SU-DHL-6 (cell line): ENCODE results near the gene PPP1R37.

Experiments used
- H2AFZ ChIP-seq: fragments of 200-600 bp; sonication (generic); 2 replicates; pipeline ENCODE4 v1.6.1; 2014; ENCODE audit warnings: low read depth, mild to moderate bottlenecking, moderate library complexity, mixed read lengths, antibody characterized with exemption, low read length; ENCODE audit not compliant: severe bottlenecking
- H3F3A ChIP-seq: fragments of 200-600 bp; shearing (Covaris generic); 2 replicates; pipeline ENCODE4 v1.6.0; 2016; ENCODE audit warnings: antibody characterized with exemption, mild to moderate bottlenecking; ENCODE audit not compliant: insufficient read depth
- H3K27ac ChIP-seq: fragments of 200-600 bp; sonication (generic); 2 replicates; pipeline ENCODE4 v1.5.1; 2016; ENCODE audit warnings: low read depth, mild to moderate bottlenecking, low read length, moderate library complexity, mixed read lengths
- H3K27me3 ChIP-seq: fragments of 200-600 bp; sonication (generic), shearing (Covaris generic); 2 replicates; pipeline ENCODE4 v1.6.0; 2014; ENCODE audit warnings: mild to moderate bottlenecking, low read length
- H3K36me3 ChIP-seq: fragments of 200-600 bp; sonication (generic); 2 replicates; pipeline ENCODE4 v1.6.1; 2014; ENCODE audit warnings: mild to moderate bottlenecking, low read length, mixed read lengths
- H3K4me2 ChIP-seq: fragments of 300-600, 200-600 bp; shearing (Covaris generic), sonication (generic); 2 replicates; pipeline ENCODE4 v1.6.0; 2014; ENCODE audit warnings: low read length, low read depth, mild to moderate bottlenecking; ENCODE audit not compliant: poor library complexity, severe bottlenecking
- H3K4me3 ChIP-seq: fragments of 200-600 bp; sonication (generic); 2 replicates; pipeline ENCODE4 v1.5.1; 2014; ENCODE audit warnings: antibody characterized with exemption, low read length, mild to moderate bottlenecking, mixed read lengths; ENCODE audit not compliant: insufficient read depth, poor library complexity, severe bottlenecking
- H3K79me2 ChIP-seq: fragments of 200-600 bp; sonication (generic); 2 replicates; pipeline ENCODE4 v1.6.1; 2014; ENCODE audit warnings: mild to moderate bottlenecking, low read length, moderate library complexity; ENCODE audit not compliant: insufficient read depth
- H3K9ac ChIP-seq: fragments of 200-600 bp; sonication (generic); 2 replicates; pipeline ENCODE4 v1.7.0; 2014; ENCODE audit warnings: mild to moderate bottlenecking, low read length
- H3K9me2 ChIP-seq: fragments of 200-600 bp; sonication (generic); replicated peaks from 2 replicates; pipeline ENCODE4 v1.6.1; 2014; ENCODE audit warnings: low read length; ENCODE audit not compliant: insufficient read depth
- H3K9me3 ChIP-seq: fragments of 200-600 bp; sonication (generic); 2 replicates; pipeline ENCODE4 v1.6.1; 2014; ENCODE audit warnings: low read length, mixed read lengths; ENCODE audit not compliant: insufficient read depth
- H4K20me1 ChIP-seq: fragments of 200-600 bp; sonication (generic); 2 replicates; pipeline ENCODE4 v1.6.1; 2014; ENCODE audit warnings: low read depth, mild to moderate bottlenecking, antibody characterized with exemption, low read length, moderate library complexity, mixed read lengths
- CTCF ChIP-seq: fragments of 200-600 bp; sonication (generic); IDR thresholded peaks from one replicate; pipeline ENCODE4 v1.5.1; 2017; ENCODE audit warnings: antibody characterized with exemption, mild to moderate bottlenecking, low read length, moderate library complexity; ENCODE audit not compliant: insufficient read depth, poor library complexity, severe bottlenecking
- EZH2phosphoT487 ChIP-seq: fragments of 200-600 bp; sonication (generic), shearing (Covaris generic); conservative IDR thresholded peaks from 2 replicates; pipeline ENCODE4 v1.6.1; 2018; ENCODE audit warnings: mild to moderate bottlenecking, antibody characterized with exemption, low read length, moderate library complexity, mixed read lengths

The PPP1R37 gene

GRCh38 chr19:45142016-45142725 lies 49.2 kb downstream of the PPP1R37 start:
- Histone ChIP-seq H3K79me2 (no peaks in the 10 kb centered on the region), H3F3A (no peaks in the 10 kb centered on the region), H3K4me3 (no peak overlapping the region), H3K27ac (no peak overlapping the region), H3K9me3 (no peaks in the 10 kb centered on the region), H3K9ac (no peak overlapping the region), H2AFZ (no peak overlapping the region), H3K4me2 (no peak overlapping the region), H4K20me1 (no peaks in the 10 kb centered on the region), H3K27me3 (no peaks in the 10 kb centered on the region), H3K36me3 (no peaks in the 10 kb centered on the region), H3K9me2 (no peaks in the 10 kb centered on the region)
- no peak for TF ChIP-seq CTCF
- TF ChIP-seq EZH2phosphoT487: no peak

GRCh38 chr19:45142726-45143110 lies 49.7 kb downstream of the PPP1R37 start:
- no peak overlapping the region for H3K4me3 ChIP-seq
- no peaks in the 10 kb centered on the region for H3K79me2 ChIP-seq
- no peak for TF ChIP-seq EZH2phosphoT487
- no peaks in the 10 kb centered on the region for H3K36me3 ChIP-seq
- H4K20me1 ChIP-seq: no peaks in the 10 kb centered on the region
- no peak overlapping the region for H2AFZ ChIP-seq
- no peak overlapping the region for H3K9ac ChIP-seq
- no peak overlapping the region for H3K4me2 ChIP-seq
- no peaks in the 10 kb centered on the region for H3K9me2 ChIP-seq
- H3K9me3 ChIP-seq: no peaks in the 10 kb centered on the region
- no peaks in the 10 kb centered on the region for H3K27me3 ChIP-seq
- H3F3A ChIP-seq: no peaks in the 10 kb centered on the region
- H3K27ac ChIP-seq: no peak overlapping the region

- Histone ChIP-seq H3K36me3 (no peaks in the 10 kb centered on the region), H3K4me3 (no peak overlapping the region), H3K9me3 (no peaks in the 10 kb centered on the region), H3K4me2 (no peak overlapping the region), H3K9me2 (no peaks in the 10 kb centered on the region), H3F3A (no peaks in the 10 kb centered on the region), H3K27me3 (no peaks in the 10 kb centered on the region), H4K20me1 (no peaks in the 10 kb centered on the region), H3K27ac (no peak overlapping the region), H3K9ac (no peak overlapping the region), H2AFZ (no peak overlapping the region), H3K79me2 (no peaks in the 10 kb centered on the region)
- TF ChIP-seq EZH2phosphoT487 (no peak), CTCF (no peak)
Observed at GRCh38 chr19:45144431-45145269, 51.7 kb downstream of the PPP1R37 start.
